ENCODE results near the gene ZNF397. TPM values are rescaled to one million over a fixed set of nuclear protein-coding genes. Genes with fewer than 3 reads are reported as not detected.

The ZNF397 gene
- total RNA-seq, 1 donor from 2014 or later: 21.4 TPM

DNA sequence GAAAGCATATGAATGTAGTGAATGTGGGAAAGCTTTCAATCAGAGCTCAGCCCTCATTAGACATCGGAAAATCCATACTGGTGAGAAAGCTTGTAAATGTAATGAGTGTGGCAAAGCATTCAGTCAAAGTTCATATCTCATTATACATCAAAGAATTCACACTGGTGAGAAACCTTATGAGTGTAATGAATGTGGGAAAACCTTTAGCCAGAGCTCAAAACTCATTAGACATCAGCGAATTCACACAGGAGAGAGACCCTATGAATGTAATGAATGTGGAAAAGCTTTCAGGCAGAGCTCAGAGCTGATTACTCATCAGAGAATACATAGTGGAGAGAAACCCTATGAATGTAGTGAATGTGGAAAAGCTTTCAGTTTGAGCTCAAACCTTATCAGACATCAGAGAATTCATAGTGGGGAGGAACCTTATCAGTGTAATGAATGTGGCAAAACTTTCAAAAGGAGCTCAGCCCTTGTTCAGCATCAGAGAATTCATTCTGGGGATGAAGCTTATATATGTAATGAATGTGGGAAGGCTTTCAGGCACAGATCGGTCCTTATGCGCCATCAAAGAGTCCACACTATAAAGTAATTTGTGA lies 5.0 kb downstream of the ZNF397 start:
- DNase-seq (ENCODE audit: low spot score): no peak

GRCh38 chr18:35246831-35247230 lies 6.0 kb downstream of the ZNF397 start:
- no peak for DNase-seq (ENCODE audit: low spot score)

- DNase-seq (ENCODE audit: low spot score): no peak
Observed at GRCh38 chr18:35247412-35248249, 6.8 kb downstream of the ZNF397 start.

GRCh38 chr18:35248429-35248828 lies 7.6 kb downstream of the ZNF397 start:
- no peak for DNase-seq (ENCODE audit: low spot score)

DNA sequence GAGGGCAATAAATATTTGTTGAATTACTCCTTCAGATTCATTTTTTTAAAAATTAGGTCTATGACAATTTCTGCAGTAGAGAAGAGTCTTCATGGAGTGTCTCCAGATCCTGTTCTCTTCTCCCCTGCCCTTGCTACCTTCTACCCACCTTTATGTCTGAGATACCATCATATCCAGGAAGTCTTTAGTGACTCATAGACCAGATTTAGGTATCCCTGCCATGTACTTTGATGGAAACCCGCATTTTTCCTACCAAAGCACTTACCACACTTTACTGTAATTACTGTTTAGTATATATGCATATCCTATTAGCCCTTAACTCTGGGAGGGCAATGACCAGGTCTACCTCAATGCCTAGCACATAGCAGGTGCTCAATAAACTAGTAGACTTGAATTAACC lies 11.6 kb downstream of the ZNF397 start:
- DNase-seq (ENCODE audit: low spot score): no peak

- DNase-seq (ENCODE audit: low spot score): no peak
Observed at GRCh38 chr18:35253655-35254287, 12.9 kb downstream of the ZNF397 start.

DNA sequence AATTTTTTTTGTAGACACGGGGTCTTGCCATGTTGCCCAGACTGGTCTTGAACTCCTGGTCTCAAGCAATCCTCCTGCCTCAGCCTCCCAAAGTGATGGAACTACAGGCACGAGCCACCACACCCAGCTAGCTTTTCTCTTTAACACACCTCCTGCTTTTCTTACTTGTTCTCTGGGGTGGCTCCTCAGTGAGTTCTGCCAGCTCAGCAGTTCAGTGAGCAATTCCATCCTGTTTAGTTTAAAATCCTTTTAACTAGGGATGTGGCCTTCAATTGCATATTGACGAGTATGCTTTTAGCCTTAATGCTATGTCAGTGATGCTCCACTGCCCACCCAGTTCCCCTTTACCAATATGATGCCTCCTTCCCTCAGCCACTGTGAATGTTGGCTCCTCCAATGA lies 16.1 kb downstream of the ZNF397 start:
- DNase-seq (ENCODE audit: low spot score): no peak

DNA sequence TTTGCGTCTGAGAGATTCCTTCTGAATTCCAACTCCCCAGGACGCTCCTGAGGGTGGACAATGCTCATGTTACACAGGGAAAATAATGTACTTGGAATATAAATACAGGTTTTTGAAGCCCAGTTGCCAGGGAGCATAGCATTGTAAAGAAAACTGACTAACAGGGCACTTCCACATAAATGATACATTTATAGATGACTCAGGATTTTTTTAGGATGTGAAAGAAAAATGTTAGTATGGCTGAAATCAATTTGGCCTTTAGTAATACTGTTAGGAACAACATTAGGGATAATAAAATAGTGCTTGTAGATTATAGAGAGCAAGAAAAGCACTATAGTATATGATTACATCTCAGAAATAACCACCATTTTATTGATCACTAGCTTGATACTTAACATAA lies 23.6 kb downstream of the ZNF397 start:
- no peak for DNase-seq (ENCODE audit: low spot score)

- peak; percentile 93 for DNase-seq (ENCODE audit: low spot score)
Observed at GRCh38 chr18:35267161-35267651, 26.4 kb downstream of the ZNF397 start.

DNA sequence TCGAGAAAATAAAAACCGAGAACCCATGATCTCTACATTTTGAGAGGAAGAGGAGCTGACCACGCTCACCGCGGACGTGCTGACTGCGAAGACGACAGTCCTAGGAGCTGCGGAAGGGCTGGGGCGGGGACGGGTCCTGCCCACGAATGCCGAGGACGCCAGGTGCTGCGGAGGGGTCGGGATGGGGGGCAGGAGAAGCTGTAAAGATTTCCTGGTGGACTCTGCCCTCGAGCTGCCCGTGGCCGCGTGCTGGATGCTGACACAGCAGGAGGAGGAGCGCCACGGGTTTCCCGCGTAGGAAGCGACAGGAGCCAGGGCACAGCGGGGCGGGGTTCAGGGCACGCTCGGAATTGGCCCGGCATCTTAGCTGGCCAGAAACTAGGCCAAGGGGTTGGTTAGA lies 27.0 kb downstream of the ZNF397 start:
- DNase-seq (ENCODE audit: low spot score): no peak

DNA sequence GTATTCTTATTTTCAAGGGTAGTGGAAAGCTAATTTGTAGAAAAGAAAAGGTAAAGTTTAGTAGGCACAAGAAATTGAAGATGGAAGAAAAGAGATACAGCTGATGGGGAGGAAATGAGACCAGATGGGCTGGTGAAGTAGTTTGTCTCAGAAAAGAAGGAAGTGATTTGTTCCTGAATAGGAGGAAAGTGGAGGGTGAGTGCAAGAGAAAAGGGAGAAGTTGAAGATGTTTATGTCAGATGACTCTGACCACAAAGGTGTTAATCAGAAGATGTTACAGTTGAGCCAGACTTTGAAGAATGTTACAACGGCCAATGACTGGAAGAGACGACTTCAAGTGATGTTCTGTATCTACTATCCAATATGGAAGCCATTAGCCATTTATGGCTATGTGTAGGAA lies 28.0 kb downstream of the ZNF397 start:
- DNase-seq (ENCODE audit: low spot score): no peak

GRCh38 chr18:35271656-35272055 lies 30.8 kb downstream of the ZNF397 start:
- DNase-seq (ENCODE audit: low spot score): no peak

GRCh38 chr18:35276267-35276666 lies 35.4 kb downstream of the ZNF397 start:
- DNase-seq (ENCODE audit: low spot score): no peak

GRCh38 chr18:35277633-35278032 lies 36.8 kb downstream of the ZNF397 start:
- DNase-seq (ENCODE audit: low spot score): no peak

- no peak for DNase-seq (ENCODE audit: low spot score)
Observed at GRCh38 chr18:35278085-35278484, 37.3 kb downstream of the ZNF397 start.

DNA sequence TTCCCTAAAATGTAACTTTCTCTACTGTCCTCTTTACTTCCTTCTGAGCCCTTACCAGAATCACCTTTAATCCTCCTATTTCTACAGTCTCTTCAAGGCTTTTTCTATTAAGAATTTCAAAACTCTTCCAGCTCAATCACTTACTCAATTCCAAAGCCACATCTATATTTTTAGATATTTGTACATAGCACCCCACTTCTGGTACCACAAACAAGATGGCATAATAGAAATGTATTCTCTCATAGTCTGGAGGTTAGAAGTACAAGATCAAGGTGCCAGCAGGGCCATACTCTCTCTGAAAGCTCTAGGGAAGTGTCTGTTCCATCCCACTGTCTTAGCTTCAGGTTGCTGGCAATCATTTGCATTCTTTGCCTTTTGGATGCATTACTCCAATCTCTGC lies 38.1 kb downstream of the ZNF397 start:
- no peak for DNase-seq (ENCODE audit: low spot score)

- DNase-seq (ENCODE audit: low spot score): no peak
Observed at GRCh38 chr18:35282353-35282752, 41.5 kb downstream of the ZNF397 start.

GRCh38 chr18:35283923-35284794 lies 43.3 kb downstream of the ZNF397 start:
- no peak for DNase-seq (ENCODE audit: low spot score)

DNA sequence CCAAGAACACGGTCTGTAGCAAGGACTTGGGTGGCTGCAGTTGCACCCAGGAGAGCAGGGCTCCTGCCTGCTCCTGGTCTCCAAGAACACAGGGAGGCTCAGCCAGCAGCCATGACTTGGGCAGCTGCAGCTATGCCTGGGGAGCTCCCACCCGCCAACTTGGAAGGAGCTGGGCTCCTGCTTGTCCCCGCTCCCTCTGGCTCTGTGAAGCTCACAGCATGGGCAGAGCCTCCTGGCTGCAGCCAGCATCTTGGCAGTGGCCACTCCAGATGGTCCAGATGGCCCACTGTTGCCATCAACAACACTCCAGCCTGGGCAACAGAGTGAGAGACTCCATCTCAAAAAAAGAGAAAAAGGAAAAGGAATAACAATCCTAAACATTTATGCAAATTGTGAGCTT lies 44.0 kb downstream of the ZNF397 start:
- DNase-seq (ENCODE audit: low spot score): no peak

DNA sequence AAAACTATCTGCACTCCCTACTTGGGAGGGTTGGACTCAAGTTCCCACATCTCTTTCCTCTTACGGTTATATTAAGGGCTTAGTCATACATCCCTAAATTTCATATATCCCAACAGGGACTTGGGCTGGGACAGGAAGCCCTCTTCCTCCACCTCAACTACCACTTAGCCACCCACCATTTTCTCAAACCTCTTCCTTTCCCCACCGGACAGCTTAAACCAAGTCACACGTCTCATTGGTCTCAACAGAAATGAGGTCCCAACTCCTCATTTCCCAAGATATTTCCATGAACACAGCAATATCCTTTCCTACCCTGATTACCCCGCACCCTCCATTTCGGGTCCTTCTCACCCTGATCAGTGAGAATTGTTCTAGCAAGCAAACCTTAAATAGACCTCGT lies 48.5 kb downstream of the ZNF397 start:
- no peak for DNase-seq (ENCODE audit: low spot score)

DNA sequence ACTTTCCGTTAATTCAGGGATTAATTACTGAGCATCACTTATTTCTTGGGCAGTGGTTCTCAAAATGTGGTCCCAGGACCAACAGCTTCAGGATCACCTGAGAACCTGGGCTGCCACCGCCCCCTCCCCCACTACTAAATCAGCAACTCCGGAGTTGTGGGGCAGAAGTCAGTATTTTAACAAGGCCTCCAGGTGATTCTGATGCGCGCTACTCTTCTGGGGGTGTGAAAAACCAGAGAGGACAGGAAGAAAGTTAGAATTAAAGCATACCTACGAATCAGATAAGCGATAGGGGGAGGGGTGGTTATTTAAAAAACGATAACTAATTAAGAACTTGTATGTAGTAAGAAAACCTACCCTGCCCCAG lies 48.9 kb downstream of the ZNF397 start:
- DNase-seq (ENCODE audit: low spot score): no peak
